Right renal pelvis (tissue), 4 donors: ENCODE data around the gene FJX1. TPM values are rescaled to one million over a fixed set of nuclear protein-coding genes. Genes with fewer than 3 reads are reported as not detected.

Experiments used
- DNase-seq, 4 donors: peaks; one replicate each; pipeline ENCODE4 v3.0.0-alpha.2; 2013; ENCODE audit warnings: low read depth in 4 of 4, low spot score in 3 of 4, missing footprints in 1 of 4
- polyA plus RNA-seq, 4 donors: library from polyadenylated mRNA; unstranded; fragments of 120-200 nt; gene quantifications; one replicate each; pipeline ENCODE4 v1.2.1, GENCODE V29; 2013; ENCODE audit not compliant: insufficient read length in 4 of 4

Gene FJX1
- polyA plus RNA-seq, 4 donors: 17.7 to 21.4 (median 20.4) TPM

DNA sequence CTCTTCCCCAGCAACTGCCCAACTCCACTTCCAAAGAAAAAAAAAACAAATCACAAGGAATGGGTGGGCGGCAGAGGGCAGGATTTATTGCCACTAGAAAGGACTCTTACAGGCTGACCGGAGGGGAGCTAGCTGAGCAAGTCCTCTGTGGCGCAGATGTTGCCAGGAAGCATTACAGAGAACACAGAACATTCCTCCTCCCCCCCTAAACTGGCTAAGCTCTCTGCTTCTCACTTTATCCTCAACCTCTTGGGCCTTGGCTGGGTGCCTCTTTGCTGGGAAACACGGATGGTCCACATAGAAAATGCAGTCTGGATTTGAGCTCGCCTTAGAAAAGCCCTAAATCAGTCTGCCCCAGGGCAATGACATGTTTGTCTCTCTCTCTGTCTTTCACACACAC, 12.6 kb upstream of the FJX1 start:
- peak in 1 of 4 donors; percentile 22 for DNase-seq

DNA sequence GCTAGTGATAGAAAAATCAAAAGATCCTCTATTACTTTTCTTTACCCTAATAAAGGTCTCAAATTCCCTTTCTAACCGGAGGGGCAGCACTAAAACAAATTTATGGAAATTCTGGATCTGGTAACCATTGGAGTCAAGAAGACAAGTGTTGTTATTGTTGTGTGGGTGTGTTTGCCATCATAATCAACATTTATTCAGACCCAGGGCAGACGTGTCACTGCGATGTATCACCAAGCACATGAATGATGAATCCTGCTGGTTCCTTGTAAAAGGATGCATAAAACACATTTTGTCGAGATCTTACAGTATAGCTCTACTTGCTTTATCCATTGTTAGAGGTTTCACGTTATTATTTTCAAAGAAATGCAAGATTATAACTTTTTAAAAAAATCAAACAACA, 12.1 kb upstream of the FJX1 start:
- DNase-seq: no peak

DNA sequence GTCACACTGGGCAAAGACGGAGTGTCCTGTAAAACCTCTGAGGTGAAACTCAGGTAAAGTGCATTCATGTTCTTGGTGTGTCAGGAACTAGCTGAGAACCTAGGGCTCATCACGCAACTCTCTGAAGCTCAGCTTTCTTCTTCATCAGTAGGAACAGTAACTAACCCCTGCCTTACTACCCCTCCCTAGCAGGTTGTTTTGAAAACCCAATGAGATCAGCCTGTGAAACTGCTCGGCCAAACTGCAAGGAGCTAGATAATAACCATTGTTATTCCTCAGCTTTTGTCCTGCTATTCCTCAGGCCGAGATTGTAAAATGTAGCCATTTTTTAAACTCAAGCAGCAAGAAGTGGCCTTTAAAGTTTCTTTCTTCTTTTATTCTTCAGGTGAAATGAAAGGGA, 9.8 kb upstream of the FJX1 start:
- no peak for DNase-seq

DNA sequence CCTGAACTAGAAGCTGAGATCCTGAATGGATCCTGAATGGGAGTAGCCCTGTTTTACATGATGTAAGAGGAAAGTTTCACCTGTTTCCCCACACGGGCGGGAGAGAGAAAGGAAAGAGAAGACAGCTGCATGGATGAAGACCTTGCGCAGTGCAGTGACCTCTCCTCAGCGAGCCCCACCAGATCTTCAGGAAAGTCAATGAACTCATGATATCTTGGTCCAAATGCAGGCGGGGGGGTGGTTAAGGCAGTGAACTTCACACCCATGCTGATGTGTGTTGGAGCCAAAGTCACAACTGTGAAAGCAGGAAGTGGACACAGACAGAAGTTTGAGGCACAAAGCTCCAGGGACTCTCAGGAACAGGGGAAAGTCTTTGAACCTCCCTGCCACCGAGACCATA, 8.6 kb upstream of the FJX1 start:
- no peak for DNase-seq

DNA sequence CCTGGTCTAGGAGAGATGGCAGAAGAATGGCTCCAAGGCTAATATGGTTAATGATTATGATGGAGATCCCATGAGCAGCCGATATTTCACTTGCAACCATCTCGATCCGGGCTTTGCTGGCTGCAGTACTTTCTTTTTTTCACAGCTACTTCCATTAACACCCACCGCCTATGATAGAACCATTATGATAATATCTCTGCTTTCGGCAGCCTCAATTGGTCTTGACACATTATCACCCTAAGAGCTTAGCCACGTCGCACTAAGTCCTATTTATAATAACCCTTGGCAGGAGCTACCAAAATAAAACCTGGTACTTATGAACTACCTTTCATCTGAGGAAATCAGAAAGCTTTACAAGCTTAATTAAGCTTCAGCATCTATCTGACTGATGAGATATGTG, 7.6 kb upstream of the FJX1 start:
- no peak for DNase-seq

DNA sequence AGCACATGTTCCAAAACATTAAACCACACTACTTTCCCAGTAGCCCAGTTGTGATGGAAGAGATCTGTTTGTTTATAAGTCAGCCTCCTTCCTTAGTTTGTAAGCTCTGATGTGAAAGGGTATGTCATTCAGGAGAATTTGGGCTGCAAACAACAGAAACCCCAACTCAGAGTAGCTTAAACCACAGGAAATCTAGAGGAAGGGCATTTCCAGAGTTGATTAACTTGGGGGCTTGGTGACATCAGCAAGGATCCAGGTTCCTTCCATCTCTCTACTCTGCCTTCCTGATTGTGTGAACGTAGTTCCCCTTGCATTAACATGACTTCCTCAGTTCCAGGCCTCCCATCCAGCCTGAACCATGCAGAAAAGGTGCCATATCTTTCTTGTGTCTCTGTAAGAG, 6.5 kb upstream of the FJX1 start:
- DNase-seq: no peak

DNA sequence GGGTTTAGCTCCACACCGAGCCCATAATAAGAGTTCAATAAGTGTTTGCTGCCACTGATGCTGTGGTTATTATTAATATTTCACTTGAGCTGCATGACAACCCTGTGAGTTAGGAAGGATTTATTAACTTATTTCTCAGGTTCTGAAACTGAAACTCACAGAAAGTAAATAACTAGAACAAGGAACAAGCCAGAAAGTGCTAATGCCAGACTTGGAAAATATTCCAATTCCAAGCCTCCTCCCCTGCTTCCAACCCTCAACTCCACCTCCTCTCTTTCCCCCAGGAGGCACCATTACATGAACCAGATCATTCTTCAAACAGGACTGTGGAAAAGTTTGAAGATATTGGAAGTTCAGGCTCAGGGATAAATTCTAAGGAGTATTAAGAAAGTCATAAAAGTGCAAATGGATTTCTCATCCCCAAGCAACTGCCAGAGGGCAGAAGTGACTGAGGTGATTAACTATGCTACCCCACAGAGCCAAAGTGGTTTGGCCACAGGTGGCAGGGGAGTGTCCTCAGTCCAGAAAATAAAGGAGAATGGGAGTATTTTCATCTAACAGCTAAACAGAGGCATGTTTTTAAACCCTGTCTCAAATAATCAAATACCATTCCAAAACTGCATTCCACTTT, 3.2 kb upstream of the FJX1 start:
- DNase-seq: no peak

DNA sequence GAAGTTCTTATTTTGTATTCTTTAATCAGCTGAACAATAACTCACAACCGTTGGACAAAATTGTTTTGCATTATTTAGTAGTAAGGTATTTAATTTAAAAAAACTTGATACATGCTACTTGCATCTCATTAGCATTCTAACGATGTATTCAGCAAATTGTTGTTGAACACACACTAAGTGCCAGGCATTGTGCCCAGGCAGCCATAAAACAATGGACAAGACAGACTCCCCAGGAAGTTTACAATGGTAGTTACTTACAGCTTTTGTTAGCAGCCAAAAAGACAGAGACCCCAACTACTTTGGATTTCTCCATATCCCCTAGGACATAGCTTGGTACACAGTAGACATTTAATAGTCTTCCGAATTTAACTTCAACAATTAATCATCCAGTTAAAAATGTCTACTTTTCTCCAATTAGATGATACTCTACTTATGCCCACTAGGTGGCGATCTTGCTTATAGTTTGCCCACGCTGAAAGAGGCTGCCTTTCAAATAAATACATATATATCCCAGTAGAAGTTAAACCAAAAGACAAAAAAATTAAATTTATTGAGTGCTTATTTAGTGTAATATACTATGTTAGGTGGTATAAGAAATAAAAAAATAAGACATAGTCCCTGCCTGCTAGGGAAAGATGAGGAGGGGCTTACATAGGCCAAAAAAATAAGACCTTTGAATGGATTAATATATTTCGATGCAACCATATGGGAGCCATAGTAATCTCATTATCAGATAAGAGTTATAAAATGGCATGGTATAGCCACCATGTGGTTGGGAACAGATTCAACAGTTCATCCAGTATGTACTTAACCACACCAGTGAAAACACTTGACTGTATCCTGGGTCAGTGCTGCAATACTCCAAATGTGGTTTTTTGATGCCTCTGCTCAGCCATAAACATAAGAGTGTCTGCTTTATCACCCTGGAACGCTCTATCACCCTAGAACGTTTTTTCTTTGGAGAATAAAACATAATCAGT, 2.0 kb upstream of the FJX1 start:
- DNase-seq: peak in 1 of 4 donors; percentile 67

DNA sequence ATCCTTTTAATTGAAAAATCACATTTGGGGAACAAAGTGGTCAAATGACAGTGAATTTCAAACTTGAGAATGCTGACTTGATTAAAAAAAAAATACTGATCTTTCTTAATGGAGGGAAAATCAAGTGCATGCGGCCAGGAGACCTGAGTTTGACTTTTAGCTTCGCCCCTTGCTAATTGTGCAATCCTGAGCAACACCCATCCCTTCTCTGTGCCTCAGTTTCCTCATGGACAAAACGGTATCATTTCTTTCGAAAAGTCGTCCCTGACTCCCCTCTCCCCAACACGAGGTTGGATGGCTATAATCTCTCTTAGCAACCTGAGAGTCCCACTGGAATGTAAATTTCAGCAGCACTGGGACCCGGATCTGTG, 959 bp upstream of the FJX1 start:
- DNase-seq: no peak

DNA sequence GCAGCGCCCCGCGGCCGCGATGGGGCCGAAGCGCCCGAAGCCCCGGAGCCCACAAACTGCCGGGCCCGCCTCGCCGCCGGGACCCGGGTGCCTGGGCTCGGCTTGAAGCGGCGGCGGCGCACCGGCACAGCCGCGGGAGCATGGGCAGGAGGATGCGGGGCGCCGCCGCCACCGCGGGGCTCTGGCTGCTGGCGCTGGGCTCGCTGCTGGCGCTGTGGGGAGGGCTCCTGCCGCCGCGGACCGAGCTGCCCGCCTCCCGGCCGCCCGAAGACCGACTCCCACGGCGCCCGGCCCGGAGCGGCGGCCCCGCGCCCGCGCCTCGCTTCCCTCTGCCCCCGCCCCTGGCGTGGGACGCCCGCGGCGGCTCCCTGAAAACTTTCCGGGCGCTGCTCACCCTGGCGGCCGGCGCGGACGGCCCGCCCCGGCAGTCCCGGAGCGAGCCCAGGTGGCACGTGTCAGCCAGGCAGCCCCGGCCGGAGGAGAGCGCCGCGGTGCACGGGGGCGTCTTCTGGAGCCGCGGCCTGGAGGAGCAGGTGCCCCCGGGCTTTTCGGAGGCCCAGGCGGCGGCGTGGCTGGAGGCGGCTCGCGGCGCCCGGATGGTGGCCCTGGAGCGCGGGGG, 346 bp downstream of the FJX1 start:
- DNase-seq: no peak

DNA sequence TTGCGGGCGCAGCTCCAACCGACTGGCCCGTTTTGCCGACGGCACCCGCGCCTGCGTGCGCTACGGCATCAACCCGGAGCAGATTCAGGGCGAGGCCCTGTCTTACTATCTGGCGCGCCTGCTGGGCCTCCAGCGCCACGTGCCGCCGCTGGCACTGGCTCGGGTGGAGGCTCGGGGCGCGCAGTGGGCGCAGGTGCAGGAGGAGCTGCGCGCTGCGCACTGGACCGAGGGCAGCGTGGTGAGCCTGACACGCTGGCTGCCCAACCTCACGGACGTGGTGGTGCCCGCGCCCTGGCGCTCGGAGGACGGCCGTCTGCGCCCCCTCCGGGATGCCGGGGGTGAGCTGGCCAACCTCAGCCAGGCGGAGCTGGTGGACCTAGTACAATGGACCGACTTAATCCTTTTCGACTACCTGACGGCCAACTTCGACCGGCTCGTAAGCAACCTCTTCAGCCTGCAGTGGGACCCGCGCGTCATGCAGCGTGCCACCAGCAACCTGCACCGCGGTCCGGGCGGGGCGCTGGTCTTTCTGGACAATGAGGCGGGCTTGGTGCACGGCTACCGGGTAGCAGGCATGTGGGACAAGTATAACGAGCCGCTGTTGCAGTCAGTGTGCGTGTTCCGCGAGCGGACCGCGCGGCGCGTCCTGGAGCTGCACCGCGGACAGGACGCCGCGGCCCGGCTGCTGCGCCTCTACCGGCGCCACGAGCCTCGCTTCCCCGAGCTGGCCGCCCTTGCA, 1.0 kb downstream of the FJX1 start:
- DNase-seq: peak in 1 of 4 donors; percentile 43

DNA sequence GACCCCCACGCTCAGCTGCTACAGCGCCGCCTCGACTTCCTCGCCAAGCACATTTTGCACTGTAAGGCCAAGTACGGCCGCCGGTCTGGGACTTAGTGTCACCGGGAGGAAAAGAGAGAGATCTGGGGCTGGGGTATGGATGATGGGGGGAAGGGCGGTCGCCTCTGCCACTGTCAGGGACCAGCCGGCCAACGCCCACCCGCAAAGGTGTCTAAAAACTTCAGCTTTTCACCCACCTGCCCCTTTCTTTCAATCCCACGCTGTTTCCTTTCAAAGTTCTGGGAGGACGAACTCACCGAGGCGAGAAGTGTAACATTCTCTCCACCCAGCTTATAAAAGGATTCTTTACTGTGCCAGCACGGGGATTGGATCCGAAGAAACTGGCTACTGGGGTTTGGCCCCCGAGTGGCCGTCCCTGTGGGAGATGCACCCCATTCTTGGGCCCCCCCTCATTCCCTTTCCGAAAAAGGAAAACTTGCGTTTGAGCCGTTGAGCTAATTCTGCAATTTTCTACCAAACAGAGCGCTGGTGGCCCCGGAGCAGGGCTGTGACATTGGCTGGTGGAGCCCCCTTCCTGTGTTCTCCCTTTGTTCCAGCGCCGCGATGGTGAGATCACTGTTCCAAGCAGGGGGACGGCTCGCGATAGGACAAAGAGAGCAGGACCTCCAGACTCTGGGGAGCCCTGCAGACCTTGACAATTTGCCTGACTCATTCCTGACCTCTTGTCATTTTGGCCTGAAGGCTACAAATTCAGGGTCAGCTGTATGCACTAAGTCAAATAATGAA, 1.8 kb downstream of the FJX1 start:
- no peak for DNase-seq

DNA sequence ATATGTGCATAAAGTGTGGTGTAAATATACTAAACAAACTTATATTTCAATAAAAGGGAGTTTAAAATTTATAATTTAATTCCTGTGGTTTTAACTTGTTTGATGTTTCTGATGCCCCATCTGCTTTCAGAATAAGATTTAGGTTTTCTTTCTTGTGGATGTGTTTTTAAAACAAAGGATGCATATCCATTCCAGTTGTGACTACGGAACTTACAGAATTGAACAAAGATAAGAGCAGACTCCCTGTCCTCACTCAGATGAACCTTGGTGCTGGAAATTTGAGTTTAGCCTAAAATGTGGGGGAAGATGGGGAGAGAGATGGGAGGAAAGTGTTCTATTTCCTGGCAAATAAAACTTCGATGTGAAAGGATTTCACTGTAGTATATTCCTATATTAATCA, 2.5 kb downstream of the FJX1 start:
- no peak for DNase-seq

DNA sequence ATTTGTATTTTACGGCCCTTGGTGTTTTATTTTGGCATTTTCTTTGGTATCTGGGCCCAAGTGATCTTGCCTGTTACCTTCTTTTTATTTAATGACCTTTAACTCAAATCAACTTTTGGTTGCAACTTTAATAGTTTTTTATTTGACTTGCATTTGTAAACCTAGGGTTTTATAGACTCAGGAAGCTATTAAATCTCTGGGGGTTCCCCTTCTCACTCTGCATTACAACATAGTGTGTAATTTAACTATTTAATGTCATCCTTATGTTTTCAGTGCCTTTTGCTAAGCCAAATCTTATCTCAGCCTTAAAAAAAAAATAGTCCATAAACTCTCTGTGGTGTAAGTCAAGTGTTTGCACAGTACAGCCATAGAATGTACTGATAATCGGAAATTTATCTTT, 3.4 kb downstream of the FJX1 start:
- no peak for DNase-seq

DNA sequence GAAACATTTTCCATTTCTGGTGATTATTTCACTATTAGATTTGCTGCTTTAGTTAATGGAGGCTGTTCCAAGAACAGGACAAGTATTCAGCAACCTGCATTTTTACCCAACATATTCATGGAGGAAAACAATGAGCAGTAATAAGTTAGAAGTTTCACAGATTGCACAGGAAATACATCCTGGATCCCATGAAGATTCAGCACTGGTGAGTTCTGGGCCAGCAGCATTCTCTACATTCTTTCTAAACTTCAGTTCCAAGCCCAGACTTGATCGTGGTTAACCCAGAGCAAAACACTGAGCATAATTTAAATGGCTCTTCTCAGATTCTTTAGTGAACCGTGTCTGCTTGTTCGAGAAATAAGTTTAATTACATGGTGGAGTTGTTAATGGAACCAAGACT, 3.8 kb downstream of the FJX1 start:
- no peak for DNase-seq

DNA sequence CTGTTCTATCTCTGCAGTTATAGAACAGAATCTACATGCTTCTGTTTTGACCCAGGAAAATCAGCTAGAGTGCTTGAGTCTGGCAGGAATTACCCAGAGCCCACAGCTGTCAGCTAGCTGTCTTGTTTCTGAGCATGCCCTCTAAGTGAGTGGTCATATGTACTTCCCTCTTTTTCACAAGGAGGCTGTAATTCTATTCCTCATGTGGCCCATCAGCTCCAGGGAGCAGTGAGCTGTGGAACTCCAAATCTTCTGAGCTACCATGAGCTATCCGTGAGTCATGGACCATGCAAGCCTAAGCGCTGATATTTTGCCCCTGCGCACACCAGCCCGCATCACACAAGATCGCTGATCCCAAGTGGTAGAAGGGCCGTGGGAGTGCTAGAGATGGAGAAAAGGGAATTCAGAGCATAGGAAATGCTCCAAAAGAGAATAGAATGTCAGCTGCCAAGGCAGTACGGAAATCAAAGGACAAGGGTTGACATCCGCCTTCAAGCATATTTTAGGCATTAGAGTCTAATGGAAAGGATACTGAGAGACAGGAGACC, 5.4 kb downstream of the FJX1 start:
- DNase-seq: no peak

DNA sequence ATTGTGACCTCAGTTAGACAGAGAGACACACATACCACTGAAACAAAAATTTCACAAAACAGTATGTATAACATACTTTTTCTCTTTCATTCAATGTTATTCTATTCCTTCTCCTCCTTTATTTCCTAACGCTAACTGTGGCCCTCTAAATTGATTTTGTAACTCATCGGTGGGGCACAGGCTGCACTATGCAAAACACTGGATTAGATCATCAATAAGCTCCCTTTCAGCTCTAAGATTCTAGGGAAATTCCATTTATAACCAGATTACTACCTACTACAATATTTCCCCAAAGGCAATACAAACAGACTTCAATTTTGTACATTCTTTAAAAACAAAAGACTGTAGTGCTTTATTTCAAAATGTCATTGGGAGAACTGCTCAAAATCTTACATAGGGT, 6.1 kb downstream of the FJX1 start:
- no peak for DNase-seq

DNA sequence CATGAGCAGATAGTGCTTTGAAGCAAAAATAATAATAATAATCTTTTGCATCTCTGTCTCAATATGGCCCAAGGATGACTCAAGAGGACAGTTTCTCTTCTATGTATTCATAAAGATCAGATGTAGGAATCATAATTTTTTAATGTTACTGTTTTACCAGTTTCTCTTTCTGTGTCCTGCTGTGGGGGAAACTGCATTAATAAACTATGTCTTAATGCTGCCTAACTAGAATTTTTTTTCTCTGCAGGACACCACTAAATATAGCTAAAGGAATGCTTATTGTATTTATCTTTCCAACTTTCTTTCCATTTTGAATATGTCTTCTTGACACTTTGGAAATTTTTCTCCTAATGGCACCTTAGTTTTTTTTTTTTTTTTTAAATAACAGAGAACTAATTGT, 6.5 kb downstream of the FJX1 start:
- no peak for DNase-seq

DNA sequence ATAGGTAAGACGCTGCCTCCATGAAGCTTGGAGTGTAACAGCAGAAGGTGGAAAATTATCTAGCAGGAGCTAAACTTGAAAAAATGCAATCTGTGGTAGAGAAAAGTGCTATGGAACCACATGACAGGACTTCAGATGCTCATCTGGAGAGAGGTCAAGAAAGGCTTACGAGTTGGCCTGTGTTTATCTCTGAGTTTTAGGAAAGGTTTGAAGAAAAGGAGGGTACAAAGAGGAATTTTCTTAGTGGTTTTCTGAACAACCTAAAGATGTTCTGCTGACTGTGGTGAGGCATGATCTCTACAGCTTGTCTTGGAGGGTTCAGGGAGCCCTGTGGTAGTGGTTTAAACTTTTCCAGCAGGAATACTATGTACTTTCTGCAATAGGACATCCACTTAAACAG, 8.2 kb downstream of the FJX1 start:
- DNase-seq: no peak

DNA sequence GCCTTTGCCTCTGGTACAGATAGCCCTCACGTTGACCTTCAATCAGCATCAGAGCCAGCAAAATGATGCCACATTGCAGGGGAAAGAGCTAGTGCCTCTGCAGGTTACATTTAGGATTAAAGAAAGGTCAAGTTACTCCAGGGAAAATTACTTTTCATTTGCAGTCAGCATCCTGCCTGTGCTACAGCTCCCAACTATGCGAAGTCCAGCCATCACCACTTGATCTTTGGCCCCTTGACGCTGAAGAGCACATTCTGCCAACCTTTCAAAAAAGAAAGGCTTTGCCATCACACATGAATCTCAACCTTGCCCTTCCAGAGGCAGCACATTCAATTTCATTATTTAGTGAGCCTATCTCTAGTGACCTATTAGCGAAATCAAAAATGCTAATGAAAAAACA, 11.3 kb downstream of the FJX1 start:
- no peak for DNase-seq
